Measurements from ENCODE around the gene CCDC60. TPM values are rescaled to one million over a fixed set of nuclear protein-coding genes. Genes with fewer than 3 reads are reported as not detected.

The CCDC60 gene
- total RNA-seq, 1 experiment from 2014 or later, result not detected

- Histone ChIP-seq H3K27ac (ENCODE audit: low read depth, low read length) (no peak overlapping the region), H3K4me2 (ENCODE audit: low read length) (no peak overlapping the region), H3K9ac (ENCODE audit: low read length) (no peak overlapping the region), H3K4me3 (replicated peaks in 1 of 2; ENCODE audit: low read depth in 1 of 2, low read length in 2 of 2) (no peak overlapping the region), H2AFZ (ENCODE audit: low read depth, low read length, poor library complexity, severe bottlenecking) (no peak overlapping the region), H3K79me2 (ENCODE audit: insufficient read depth, low read length) (no peaks in the 10 kb centered on the region), H3K27me3 (ENCODE audit: insufficient read depth, low read length) (peaks cover 17% of the 10 kb centered on the region), H3K9me3 (ENCODE audit: control insufficient read depth in 1 of 2, insufficient read depth in 1 of 2, low read depth in 1 of 2, low read length in 2 of 2) (peaks cover 3 to 6% of the 10 kb centered on the region in 2 experiments; a peak in 2 of 4 replicates), H4K20me1 (ENCODE audit: insufficient read depth) (no peaks in the 10 kb centered on the region), H3K4me1 (ENCODE audit: control insufficient read depth in 1 of 2, insufficient read depth in 2 of 2, low read length in 2 of 2) (no peaks in the 10 kb centered on the region), H3K36me3 (ENCODE audit: control insufficient read depth in 1 of 2, insufficient read depth in 2 of 2, low read length in 2 of 2) (no peaks in the 10 kb centered on the region), H3K9me2 (ENCODE audit: insufficient read depth) (no peaks in the 10 kb centered on the region)
- TF ChIP-seq EGR1 (IDR thresholded peaks at IDR 0.05; ENCODE audit: low read depth), result no peak
- TF ChIP-seq CEBPB (IDR thresholded peaks at IDR 0.05; ENCODE audit: low read depth), result no peak
- TF ChIP-seq CBX3 (IDR thresholded peaks at IDR 0.05; ENCODE audit: low read depth), result no peak
- TF ChIP-seq SP1 (IDR thresholded peaks at IDR 0.05; ENCODE audit: low read depth), result no peak
- no peak for TF ChIP-seq RAD21 (IDR thresholded peaks at IDR 0.05; ENCODE audit: low read depth)
- TF ChIP-seq, protein P1, sequence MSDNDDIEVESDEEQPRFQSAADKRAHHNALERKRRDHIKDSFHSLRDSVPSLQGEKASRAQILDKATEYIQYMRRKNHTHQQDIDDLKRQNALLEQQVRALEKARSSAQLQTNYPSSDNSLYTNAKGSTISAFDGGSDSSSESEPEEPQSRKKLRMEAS (IDR thresholded peaks at IDR 0.05), result no peak
- TF ChIP-seq ATF3 (IDR thresholded peaks at IDR 0.05), result no peak
- no peak for TF ChIP-seq EZH2 (IDR thresholded peaks at IDR 0.05)
- TF ChIP-seq FOSL1 (IDR thresholded peaks at IDR 0.05; ENCODE audit: low read depth), result no peak
- no peak for TF ChIP-seq POLR2A (IDR thresholded peaks at IDR 0.05; ENCODE audit: borderline replicate concordance, extremely low read depth, insufficient read depth, insufficient read length)
- no peak for TF ChIP-seq ELF1 (IDR thresholded peaks at IDR 0.05; ENCODE audit: borderline replicate concordance, low read depth)
- no peak for TF ChIP-seq ZFX (IDR thresholded peaks at IDR 0.05)
- TF ChIP-seq SRF (IDR thresholded peaks at IDR 0.05; ENCODE audit: low read depth), result no peak
- no peak for TF ChIP-seq JUND (IDR thresholded peaks at IDR 0.05)
- TF ChIP-seq, protein P2, sequence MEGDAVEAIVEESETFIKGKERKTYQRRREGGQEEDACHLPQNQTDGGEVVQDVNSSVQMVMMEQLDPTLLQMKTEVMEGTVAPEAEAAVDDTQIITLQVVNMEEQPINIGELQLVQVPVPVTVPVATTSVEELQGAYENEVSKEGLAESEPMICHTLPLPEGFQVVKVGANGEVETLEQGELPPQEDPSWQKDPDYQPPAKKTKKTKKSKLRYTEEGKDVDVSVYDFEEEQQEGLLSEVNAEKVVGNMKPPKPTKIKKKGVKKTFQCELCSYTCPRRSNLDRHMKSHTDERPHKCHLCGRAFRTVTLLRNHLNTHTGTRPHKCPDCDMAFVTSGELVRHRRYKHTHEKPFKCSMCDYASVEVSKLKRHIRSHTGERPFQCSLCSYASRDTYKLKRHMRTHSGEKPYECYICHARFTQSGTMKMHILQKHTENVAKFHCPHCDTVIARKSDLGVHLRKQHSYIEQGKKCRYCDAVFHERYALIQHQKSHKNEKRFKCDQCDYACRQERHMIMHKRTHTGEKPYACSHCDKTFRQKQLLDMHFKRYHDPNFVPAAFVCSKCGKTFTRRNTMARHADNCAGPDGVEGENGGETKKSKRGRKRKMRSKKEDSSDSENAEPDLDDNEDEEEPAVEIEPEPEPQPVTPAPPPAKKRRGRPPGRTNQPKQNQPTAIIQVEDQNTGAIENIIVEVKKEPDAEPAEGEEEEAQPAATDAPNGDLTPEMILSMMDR (IDR thresholded peaks at IDR 0.05 in 2 of 3, conservative IDR thresholded peaks at IDR 0.05 in 1 of 3; ENCODE audit: borderline replicate concordance in 1 of 3, insufficient read depth in 1 of 3, low read depth in 2 of 3, low read length in 2 of 3), result no peak
- TF ChIP-seq SIN3A (IDR thresholded peaks at IDR 0.05; ENCODE audit: low read depth), result no peak
- TF ChIP-seq TCF7L2 (IDR thresholded peaks at IDR 0.05; ENCODE audit: borderline replicate concordance, extremely low read depth, insufficient read depth, insufficient read length), result no peak
- DNase-seq (ENCODE audit: low read depth, low spot score), result no peak
- ChIA-PET RAD21 (ENCODE audit: low non-redundant PET in 1 of 2, low total read pairs in 2 of 2, uncharacterized antibody in 2 of 2, unreplicated experiment in 2 of 2) (no interaction called here), POLR2A (no interaction called here), CTCF (no interaction called here)
- ATAC-seq, result no peak
- intact Hi-C loops (cut with micrococcal nuclease), result no loop called here
- no TSS peak for BruUV-seq (replicated peaks)
Measured at GRCh38 chr12:119457271-119457670, 122.7 kb downstream of the CCDC60 start.

Measured in HCT116 (cell line).